Left ventricle myocardium inferior (tissue), 1 donor: ENCODE data around the gene PSAT1. TPM values are rescaled to one million over a fixed set of nuclear protein-coding genes. Genes with fewer than 3 reads are reported as not detected.
"Not testable (repeated sequence)": the region's sequence is repeated elsewhere in the genome, so short reads cannot be mapped to it uniquely, and the experiment has no call there.

Source experiments
- DNase-seq: peaks from one replicate; pipeline ENCODE4 v3.0.0-alpha.2; 2020
- H3K27ac ChIP-seq: fragments of 200-600 bp; replicated peaks from 2 replicates; pipeline ENCODE4 v1.8.0; 2021
- H3K27me3 ChIP-seq: fragments of 200-600 bp; 2 replicates; pipeline ENCODE4 v1.8.0; 2021; ENCODE audit warnings: low read depth
- H3K36me3 ChIP-seq: fragments of 200-600 bp; 2 replicates; pipeline ENCODE4 v1.8.0; 2021
- H3K4me1 ChIP-seq: fragments of 200-600 bp; 2 replicates; pipeline ENCODE4 v1.8.0; 2021
- H3K4me3 ChIP-seq: fragments of 200-600 bp; 2 replicates; pipeline ENCODE4 v1.8.0; 2021; ENCODE audit warnings: mild to moderate bottlenecking, moderate library complexity
- H3K9me3 ChIP-seq: fragments of 200-600 bp; replicated peaks from 2 replicates; pipeline ENCODE4 v1.8.0; 2021
- CTCF ChIP-seq: fragments of 200-600 bp; IDR thresholded peaks from 2 replicates; pipeline ENCODE4 v1.8.0; 2021; ENCODE audit warnings: antibody characterized with exemption, mild to moderate bottlenecking, borderline replicate concordance
- intact Hi-C: fragments of 100-400 bp; cut with micrococcal nuclease; formaldehyde crosslinking; loops from one replicate; pipeline ENCODE4 v1.11.0; 2022
- total RNA-seq: library from RNA; stranded (reverse); fragmentation: NEBNext Ultra II Directional; extraction: Animal tissue kit (Norgen Biotek cat#: 25700); gene quantifications from one replicate; pipeline ENCODE4 v1.2.1, GENCODE V29; 2021
- donor health status: DM: no; HTN: yes; CAD: no; lungs with severe emphysema.

Gene PSAT1
- total RNA-seq, 1 donor from 2014 or later = 0.77 TPM

- Histone ChIP-seq H3K27ac (no peak overlapping the region), H3K4me3 (no peak overlapping the region), H3K4me1 (no peaks in the 10 kb centered on the region), H3K9me3 (no peaks in the 10 kb centered on the region), H3K36me3 (peaks cover 16% of the 10 kb centered on the region), H3K27me3 (no peaks in the 10 kb centered on the region)
- no peak for TF ChIP-seq CTCF
- intact Hi-C loops = no loop called here
- DNase-seq = no peak
Measured at GRCh38 chr9:78273761-78274160, 23.2 kb upstream of the PSAT1 start.

GRCh38 chr9:78278177-78278777 lies 18.6 kb upstream of the PSAT1 start:
- no peak for TF ChIP-seq CTCF
- H3K4me3 ChIP-seq = no peak overlapping the region
- no peak overlapping the region for H3K27ac ChIP-seq
- intact Hi-C loops = no loop called here
- H3K36me3 ChIP-seq = no peaks in the 10 kb centered on the region
- no peaks in the 10 kb centered on the region for H3K27me3 ChIP-seq
- no peaks in the 10 kb centered on the region for H3K9me3 ChIP-seq
- no peak for DNase-seq
- H3K4me1 ChIP-seq = peaks cover 14% of the 10 kb centered on the region

- H3K27ac ChIP-seq = no peak overlapping the region
- intact Hi-C loops = no loop called here
Measured at GRCh38 chr9:78278801-78279200, 18.1 kb upstream of the PSAT1 start.

GRCh38 chr9:78280982-78281668 lies 15.8 kb upstream of the PSAT1 start:
- no peaks in the 10 kb centered on the region for H3K9me3 ChIP-seq
- DNase-seq = peak; percentile 83
- no peak for TF ChIP-seq CTCF
- H3K4me1 ChIP-seq = peaks cover 14% of the 10 kb centered on the region
- H3K4me3 ChIP-seq = no peak overlapping the region
- peak overlapping the region; percentile 43 for H3K27ac ChIP-seq
- no peaks in the 10 kb centered on the region for H3K36me3 ChIP-seq
- H3K27me3 ChIP-seq = peaks cover 17% of the 10 kb centered on the region
- intact Hi-C loops = no loop called here

More at GRCh38 chr9:78278801-78279200, 18.1 kb upstream of the PSAT1 start:
- Histone ChIP-seq H3K36me3 (no peaks in the 10 kb centered on the region), H3K9me3 (no peaks in the 10 kb centered on the region), H3K4me3 (no peak overlapping the region), H3K4me1 (peaks cover 14% of the 10 kb centered on the region), H3K27me3 (no peaks in the 10 kb centered on the region)
- no peak for DNase-seq
- TF ChIP-seq CTCF = no peak

- DNase-seq, H3K4me3 ChIP-seq, H3K9me3 ChIP-seq, H3K27ac ChIP-seq, intact Hi-C loops, H3K36me3 ChIP-seq: not testable (repeated sequence)
- H3K4me1 ChIP-seq = peaks cover 14% of the 10 kb centered on the region
- peaks cover 33% of the 10 kb centered on the region for H3K27me3 ChIP-seq
Measured at GRCh38 chr9:78284181-78284580, 12.7 kb upstream of the PSAT1 start.

- no peak for DNase-seq
- no peak overlapping the region for H3K4me3 ChIP-seq
- H3K27me3 ChIP-seq = peaks cover 33% of the 10 kb centered on the region
- intact Hi-C loops = no loop called here
- no peak for TF ChIP-seq CTCF
- H3K36me3 ChIP-seq = no peaks in the 10 kb centered on the region
- H3K4me1 ChIP-seq = peaks cover 9% of the 10 kb centered on the region
- H3K27ac ChIP-seq = no peak overlapping the region
- no peaks in the 10 kb centered on the region for H3K9me3 ChIP-seq
Measured at GRCh38 chr9:78286125-78286524, 10.8 kb upstream of the PSAT1 start.
